AG04450 (cell line): ENCODE measurements around the gene CENPP. TPM values are rescaled to one million over a fixed set of nuclear protein-coding genes. Genes with fewer than 3 reads are reported as not detected.

Experiments
- CTCF ChIA-PET: fragments of 300-600, 350-600 bp; formaldehyde crosslinking; extraction: SDS; loops from one replicate; lab custom pipeline; 2022; ENCODE audit warnings: antibody characterized with exemption, inconsistent platforms; lab: Charles Lee
- POLR2A ChIA-PET: fragments of 350-600 bp; formaldehyde crosslinking; extraction: SDS; loops from one replicate; lab custom pipeline; 2021; ENCODE audit warnings: antibody characterized with exemption, inconsistent platforms; lab: Yijun Ruan, JAX
- DNase-seq: peaks from one replicate; pipeline ENCODE4 v3.0.0-alpha.2; 2011; ENCODE audit warnings: low read depth, low spot score
- H3K27ac ChIP-seq: one replicate; pipeline ENCODE4 v1.5.1; 2012; ENCODE audit warnings: low read depth, low read length, control low read depth
- H3K27me3 ChIP-seq: one replicate; pipeline ENCODE4 v1.6.0; 2012; ENCODE audit warnings: low read length; ENCODE audit not compliant: control insufficient read depth, insufficient read depth
- H3K4me3 ChIP-seq: 2 replicates; pipeline ENCODE4 v1.5.1; 2011; ENCODE audit warnings: mild to moderate bottlenecking, low read depth, low read length, control low read depth
- H3K9me3 ChIP-seq: 2 replicates; pipeline ENCODE4 v1.5.1; 2012; ENCODE audit warnings: low read length; ENCODE audit not compliant: control insufficient read depth, insufficient read depth
- polyA plus RNA-seq: library from polyadenylated mRNA; depleted of rRNA; stranded (reverse); fragments of >200 nt; gene quantifications from 2 replicates; pipeline ENCODE4 v1.2.3, GENCODE V29; 2011
- TF ChIP-seq, protein P1 (sequence below): IDR thresholded peaks from 2 replicates; pipeline ENCODE4 v1.5.1; 2011; ENCODE audit warnings: low read depth, low read length, control low read depth, inconsistent platforms

The CENPP gene
- polyA plus RNA-seq, 1 experiment: 4.4 TPM

DNA sequence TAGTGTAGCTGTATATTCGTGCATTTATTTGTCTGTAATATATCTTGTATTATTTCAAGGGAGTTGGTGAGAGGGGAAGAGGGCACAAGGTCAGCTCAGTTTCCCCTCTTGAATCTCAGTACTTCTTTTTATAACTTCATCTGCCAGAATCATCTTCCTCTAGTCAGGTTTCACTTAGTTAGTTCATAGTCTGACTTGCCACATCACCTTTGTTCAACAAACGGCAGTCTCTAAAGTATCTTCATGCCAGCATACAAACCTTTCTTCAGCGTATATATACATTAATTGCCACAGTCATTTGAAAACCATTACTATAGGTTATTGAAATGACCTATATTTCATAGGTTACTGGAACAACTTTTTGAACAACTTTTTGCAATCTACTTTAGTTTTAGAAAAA lies 208.5 kb downstream of the CENPP start:
- POLR2A ChIA-PET: no interaction called here

GRCh38 chr9:92534674-92535073 lies 208.9 kb downstream of the CENPP start:
- no peak overlapping the region for H3K27ac ChIP-seq
- H3K4me3 ChIP-seq: peak overlapping the region; percentile 46
- POLR2A ChIA-PET: interaction anchor here (1.7 kb wide), 1 partner anchor 28 kb away, joined by 5 read pairs; no protein-coding TSS in a partner anchor
- no peak for DNase-seq
- CTCF ChIA-PET: interaction anchor here (1.4 kb wide), 1 partner anchor 206 kb away, joined by 5 read pairs; no protein-coding TSS in a partner anchor
- no peaks in the 10 kb centered on the region for H3K9me3 ChIP-seq
- no peaks in the 10 kb centered on the region for H3K27me3 ChIP-seq
- TF ChIP-seq, protein P1, sequence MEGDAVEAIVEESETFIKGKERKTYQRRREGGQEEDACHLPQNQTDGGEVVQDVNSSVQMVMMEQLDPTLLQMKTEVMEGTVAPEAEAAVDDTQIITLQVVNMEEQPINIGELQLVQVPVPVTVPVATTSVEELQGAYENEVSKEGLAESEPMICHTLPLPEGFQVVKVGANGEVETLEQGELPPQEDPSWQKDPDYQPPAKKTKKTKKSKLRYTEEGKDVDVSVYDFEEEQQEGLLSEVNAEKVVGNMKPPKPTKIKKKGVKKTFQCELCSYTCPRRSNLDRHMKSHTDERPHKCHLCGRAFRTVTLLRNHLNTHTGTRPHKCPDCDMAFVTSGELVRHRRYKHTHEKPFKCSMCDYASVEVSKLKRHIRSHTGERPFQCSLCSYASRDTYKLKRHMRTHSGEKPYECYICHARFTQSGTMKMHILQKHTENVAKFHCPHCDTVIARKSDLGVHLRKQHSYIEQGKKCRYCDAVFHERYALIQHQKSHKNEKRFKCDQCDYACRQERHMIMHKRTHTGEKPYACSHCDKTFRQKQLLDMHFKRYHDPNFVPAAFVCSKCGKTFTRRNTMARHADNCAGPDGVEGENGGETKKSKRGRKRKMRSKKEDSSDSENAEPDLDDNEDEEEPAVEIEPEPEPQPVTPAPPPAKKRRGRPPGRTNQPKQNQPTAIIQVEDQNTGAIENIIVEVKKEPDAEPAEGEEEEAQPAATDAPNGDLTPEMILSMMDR: no peak

More for the DNA sequence above, 208.5 kb downstream of the CENPP start:
- no peak for DNase-seq
- Histone ChIP-seq H3K9me3 (no peaks in the 10 kb centered on the region), H3K27me3 (no peaks in the 10 kb centered on the region), H3K4me3 (peak overlapping the region; percentile 46; the same call in 1 of the 2 replicates), H3K27ac (no peak overlapping the region)
- TF ChIP-seq, protein P1: no peak
- CTCF ChIA-PET: interaction anchor here (0.6 kb wide), 1 partner anchor 191 kb away, joined by 3 read pairs; no protein-coding TSS in a partner anchor

GRCh38 chr9:92535940-92536850 lies 210.4 kb downstream of the CENPP start, which contains the start of gene ECM2:
ECM2 (minus strand) TSS chr9:92535990; CDS start chr9:92522866, 13,124 bp downstream.
- no peak for DNase-seq
- peaks cover 3% of the 10 kb centered on the region; the same call in 1 of the 2 replicates for H3K9me3 ChIP-seq
- no peak within 1 kb of the TSS for H3K27ac ChIP-seq
- ChIA-PET POLR2A (interaction anchor here (1.7 kb wide), 1 partner anchor 30 kb away, joined by 5 read pairs; no protein-coding TSS in a partner anchor), CTCF (interaction anchor here (0.8 to 2.0 kb wide), 4 partner anchors 26 to 396 kb away, joined by 3 to 5 read pairs (median 4); no protein-coding TSS in a partner anchor)
- TF ChIP-seq, protein P1: no peak
- H3K4me3 ChIP-seq: peak within 1 kb of the TSS; percentile 46
- no peaks in the 10 kb centered on the region for H3K27me3 ChIP-seq

DNA sequence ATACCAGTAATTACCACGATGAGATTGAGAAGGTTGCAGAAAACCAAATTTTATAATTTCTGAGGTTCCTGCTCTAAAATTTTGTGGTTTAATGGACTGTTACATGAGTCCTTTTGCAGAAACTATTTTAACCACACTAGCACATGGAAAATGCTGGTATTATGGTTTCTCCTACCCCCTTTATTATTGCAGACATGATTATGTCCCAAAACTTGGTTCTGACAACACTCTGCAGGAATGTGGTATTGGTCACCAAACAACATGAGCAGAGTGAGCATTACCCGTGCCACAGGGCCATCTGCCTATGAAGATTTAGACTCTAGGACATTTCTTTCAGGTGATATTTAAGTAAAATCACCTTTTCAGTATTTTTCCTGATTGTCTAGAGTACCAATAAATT lies 212.8 kb downstream of the CENPP start:
- CTCF ChIA-PET: no interaction called here
- H3K27ac ChIP-seq: no peak overlapping the region
- DNase-seq: no peak

More for the DNA sequence above, 212.8 kb downstream of the CENPP start:
- H3K27me3 ChIP-seq: no peaks in the 10 kb centered on the region
- TF ChIP-seq, protein P1: no peak
- H3K4me3 ChIP-seq: no peak overlapping the region
- H3K9me3 ChIP-seq: peaks cover 8% of the 10 kb centered on the region
- POLR2A ChIA-PET: no interaction called here
